Liver (tissue), 3 donors: Measurements from ENCODE around the gene DENND4C.

ENCODE experiments used
- EGR1 ChIP-seq, 2 donors: IDR thresholded peaks; 2 replicates each; pipeline ENCODE4 v1.6.1; 2016 to 2018; ENCODE audit warnings: antibody characterized with exemption in 2 of 2, low read depth in 2 of 2
- FOXA1 ChIP-seq: IDR thresholded peaks from 2 replicates; pipeline ENCODE4 v1.6.1; 2016; ENCODE audit warnings: antibody characterized with exemption
- GABPA ChIP-seq, 2 donors: IDR thresholded peaks in 1 of 2; conservative IDR thresholded peaks in 1 of 2; 2 replicates each; pipeline ENCODE4 v1.6.1; 2016; ENCODE audit warnings: antibody characterized with exemption in 2 of 2, mild to moderate bottlenecking in 1 of 2, moderate library complexity in 1 of 2
- JUND ChIP-seq, 2 donors: IDR thresholded peaks; 2 replicates each; pipeline ENCODE4 v1.6.1; 2016; ENCODE audit warnings: antibody characterized with exemption in 2 of 2
- NR2F2 ChIP-seq: IDR thresholded peaks from 2 replicates; pipeline ENCODE4 v1.6.1; 2016; ENCODE audit warnings: antibody characterized with exemption
- RAD21 ChIP-seq, 2 donors: IDR thresholded peaks; 2 replicates each; pipeline ENCODE4 v1.6.1; 2016; ENCODE audit warnings: antibody characterized with exemption in 2 of 2, mild to moderate bottlenecking in 2 of 2
- SP1 ChIP-seq: IDR thresholded peaks from 2 replicates; pipeline ENCODE4 v1.6.1; 2018; ENCODE audit warnings: antibody characterized with exemption, mild to moderate bottlenecking
- TAF1 ChIP-seq: conservative IDR thresholded peaks from 2 replicates; pipeline ENCODE4 v1.6.1; 2016; ENCODE audit warnings: antibody characterized with exemption, mild to moderate bottlenecking
- YY1 ChIP-seq: IDR thresholded peaks from 2 replicates; pipeline ENCODE4 v1.6.1; 2016; ENCODE audit warnings: antibody characterized with exemption, mild to moderate bottlenecking
- TF ChIP-seq, protein P1 (sequence below): fragments of 150-350 bp; IDR thresholded peaks from 2 replicates; pipeline ENCODE4 v1.5.1; 2017; ENCODE audit warnings: improper control_type of control experiment, low read depth, low read length; ENCODE audit not compliant: missing input control
- TF ChIP-seq, protein P2 (sequence below): IDR thresholded peaks from 2 replicates; pipeline ENCODE4 v1.6.1; 2016; ENCODE audit warnings: antibody characterized with exemption, mild to moderate bottlenecking
- TF ChIP-seq, protein P3 (sequence below): IDR thresholded peaks from 2 replicates; pipeline ENCODE4 v1.6.1; 2016; ENCODE audit warnings: antibody characterized with exemption
- TF ChIP-seq, protein P4 (sequence below): IDR thresholded peaks from 2 replicates; pipeline ENCODE4 v1.6.1; 2016; ENCODE audit warnings: antibody characterized with exemption
- donor health status: healthy.
- donor health status: healthy.

DNA sequence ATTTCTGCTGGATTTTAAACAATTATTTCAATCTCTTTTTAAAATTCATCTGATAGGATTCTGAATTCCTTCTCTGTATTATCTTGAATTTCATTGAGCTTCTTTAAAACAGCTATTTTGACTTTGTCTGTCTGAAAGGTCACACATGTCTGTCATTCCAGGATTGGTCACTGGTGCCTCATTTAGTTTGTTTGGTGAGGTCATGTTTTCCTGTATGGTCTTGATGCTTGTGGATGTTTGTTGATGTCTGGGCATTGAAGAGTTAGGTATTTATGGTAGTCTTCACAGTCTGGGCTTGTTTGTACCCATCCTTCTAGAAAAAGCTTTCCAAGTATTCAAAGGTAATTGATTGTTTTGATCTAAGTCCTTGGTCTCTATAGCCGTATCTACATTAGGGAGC lies 39.1 kb downstream of the DENND4C start:
- TF ChIP-seq, protein P1, sequence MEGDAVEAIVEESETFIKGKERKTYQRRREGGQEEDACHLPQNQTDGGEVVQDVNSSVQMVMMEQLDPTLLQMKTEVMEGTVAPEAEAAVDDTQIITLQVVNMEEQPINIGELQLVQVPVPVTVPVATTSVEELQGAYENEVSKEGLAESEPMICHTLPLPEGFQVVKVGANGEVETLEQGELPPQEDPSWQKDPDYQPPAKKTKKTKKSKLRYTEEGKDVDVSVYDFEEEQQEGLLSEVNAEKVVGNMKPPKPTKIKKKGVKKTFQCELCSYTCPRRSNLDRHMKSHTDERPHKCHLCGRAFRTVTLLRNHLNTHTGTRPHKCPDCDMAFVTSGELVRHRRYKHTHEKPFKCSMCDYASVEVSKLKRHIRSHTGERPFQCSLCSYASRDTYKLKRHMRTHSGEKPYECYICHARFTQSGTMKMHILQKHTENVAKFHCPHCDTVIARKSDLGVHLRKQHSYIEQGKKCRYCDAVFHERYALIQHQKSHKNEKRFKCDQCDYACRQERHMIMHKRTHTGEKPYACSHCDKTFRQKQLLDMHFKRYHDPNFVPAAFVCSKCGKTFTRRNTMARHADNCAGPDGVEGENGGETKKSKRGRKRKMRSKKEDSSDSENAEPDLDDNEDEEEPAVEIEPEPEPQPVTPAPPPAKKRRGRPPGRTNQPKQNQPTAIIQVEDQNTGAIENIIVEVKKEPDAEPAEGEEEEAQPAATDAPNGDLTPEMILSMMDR: no peak
- TF ChIP-seq TAF1: no peak
- TF ChIP-seq FOXA1: no peak
- TF ChIP-seq SP1: no peak
- no peak for TF ChIP-seq GABPA (IDR thresholded peaks at IDR 0.05 in 1 of 2, conservative IDR thresholded peaks at IDR 0.05 in 1 of 2)
- TF ChIP-seq, protein P2, sequence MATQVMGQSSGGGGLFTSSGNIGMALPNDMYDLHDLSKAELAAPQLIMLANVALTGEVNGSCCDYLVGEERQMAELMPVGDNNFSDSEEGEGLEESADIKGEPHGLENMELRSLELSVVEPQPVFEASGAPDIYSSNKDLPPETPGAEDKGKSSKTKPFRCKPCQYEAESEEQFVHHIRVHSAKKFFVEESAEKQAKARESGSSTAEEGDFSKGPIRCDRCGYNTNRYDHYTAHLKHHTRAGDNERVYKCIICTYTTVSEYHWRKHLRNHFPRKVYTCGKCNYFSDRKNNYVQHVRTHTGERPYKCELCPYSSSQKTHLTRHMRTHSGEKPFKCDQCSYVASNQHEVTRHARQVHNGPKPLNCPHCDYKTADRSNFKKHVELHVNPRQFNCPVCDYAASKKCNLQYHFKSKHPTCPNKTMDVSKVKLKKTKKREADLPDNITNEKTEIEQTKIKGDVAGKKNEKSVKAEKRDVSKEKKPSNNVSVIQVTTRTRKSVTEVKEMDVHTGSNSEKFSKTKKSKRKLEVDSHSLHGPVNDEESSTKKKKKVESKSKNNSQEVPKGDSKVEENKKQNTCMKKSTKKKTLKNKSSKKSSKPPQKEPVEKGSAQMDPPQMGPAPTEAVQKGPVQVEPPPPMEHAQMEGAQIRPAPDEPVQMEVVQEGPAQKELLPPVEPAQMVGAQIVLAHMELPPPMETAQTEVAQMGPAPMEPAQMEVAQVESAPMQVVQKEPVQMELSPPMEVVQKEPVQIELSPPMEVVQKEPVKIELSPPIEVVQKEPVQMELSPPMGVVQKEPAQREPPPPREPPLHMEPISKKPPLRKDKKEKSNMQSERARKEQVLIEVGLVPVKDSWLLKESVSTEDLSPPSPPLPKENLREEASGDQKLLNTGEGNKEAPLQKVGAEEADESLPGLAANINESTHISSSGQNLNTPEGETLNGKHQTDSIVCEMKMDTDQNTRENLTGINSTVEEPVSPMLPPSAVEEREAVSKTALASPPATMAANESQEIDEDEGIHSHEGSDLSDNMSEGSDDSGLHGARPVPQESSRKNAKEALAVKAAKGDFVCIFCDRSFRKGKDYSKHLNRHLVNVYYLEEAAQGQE: no peak
- TF ChIP-seq, protein P3, sequence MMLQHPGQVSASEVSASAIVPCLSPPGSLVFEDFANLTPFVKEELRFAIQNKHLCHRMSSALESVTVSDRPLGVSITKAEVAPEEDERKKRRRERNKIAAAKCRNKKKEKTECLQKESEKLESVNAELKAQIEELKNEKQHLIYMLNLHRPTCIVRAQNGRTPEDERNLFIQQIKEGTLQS: no peak
- TF ChIP-seq YY1: no peak
- TF ChIP-seq, protein P4, sequence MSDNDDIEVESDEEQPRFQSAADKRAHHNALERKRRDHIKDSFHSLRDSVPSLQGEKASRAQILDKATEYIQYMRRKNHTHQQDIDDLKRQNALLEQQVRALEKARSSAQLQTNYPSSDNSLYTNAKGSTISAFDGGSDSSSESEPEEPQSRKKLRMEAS: no peak
- no peak for TF ChIP-seq RAD21 (IDR thresholded peaks at IDR 0.05)
- TF ChIP-seq NR2F2: no peak
- TF ChIP-seq JUND (IDR thresholded peaks at IDR 0.05): no peak
- TF ChIP-seq EGR1 (IDR thresholded peaks at IDR 0.05; ENCODE audit: low read depth in 2 of 2): no peak
